Globus pallidus (tissue), 1 donor: Measurements from ENCODE around the gene EGFR.

Experiments used
- DNase-seq: peaks from one replicate; pipeline ENCODE4 v3.0.0-alpha.2; 2015; ENCODE audit warnings: low spot score

EGFR gene

DNA sequence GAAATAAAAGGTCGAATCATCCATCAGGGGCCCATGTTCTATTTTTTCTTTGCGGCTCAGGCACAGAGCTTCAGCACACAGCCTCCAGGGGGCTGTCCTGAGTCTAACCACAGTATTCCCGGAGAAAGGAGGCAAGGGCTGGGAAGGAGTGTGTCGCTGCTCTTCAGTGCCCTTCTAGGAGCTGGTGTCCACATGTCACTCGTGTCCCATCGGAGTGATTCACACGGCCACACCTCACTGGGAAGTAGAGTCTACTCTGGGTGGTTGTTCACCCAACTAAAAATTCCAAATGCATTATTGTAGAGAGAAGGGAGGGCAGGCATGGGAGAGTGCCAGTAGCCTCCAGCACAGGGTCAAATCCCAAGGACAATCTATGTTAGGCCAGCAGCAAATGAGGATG, 231.5 kb downstream of the EGFR start:
- DNase-seq, result no peak

DNA sequence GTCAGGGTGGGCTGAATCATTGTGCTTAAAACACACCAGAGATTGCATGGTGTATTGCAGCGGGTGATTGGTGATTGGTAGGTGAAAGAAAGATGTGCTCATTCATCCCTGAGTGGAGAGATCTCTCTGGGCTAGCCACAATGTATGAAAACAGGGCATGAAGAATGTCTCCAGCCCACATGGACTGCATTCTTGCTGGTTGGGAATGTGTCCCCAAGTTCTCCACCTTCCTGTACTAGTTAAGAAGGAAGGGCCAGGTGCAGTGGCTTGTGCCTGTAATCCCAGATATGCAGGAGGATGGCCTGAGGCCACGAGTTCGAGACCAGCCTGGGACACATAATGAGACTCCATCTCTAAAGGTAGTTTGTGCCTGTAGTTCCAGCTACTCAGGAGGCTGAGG, 232.5 kb downstream of the EGFR start:
- DNase-seq, result no peak

DNA sequence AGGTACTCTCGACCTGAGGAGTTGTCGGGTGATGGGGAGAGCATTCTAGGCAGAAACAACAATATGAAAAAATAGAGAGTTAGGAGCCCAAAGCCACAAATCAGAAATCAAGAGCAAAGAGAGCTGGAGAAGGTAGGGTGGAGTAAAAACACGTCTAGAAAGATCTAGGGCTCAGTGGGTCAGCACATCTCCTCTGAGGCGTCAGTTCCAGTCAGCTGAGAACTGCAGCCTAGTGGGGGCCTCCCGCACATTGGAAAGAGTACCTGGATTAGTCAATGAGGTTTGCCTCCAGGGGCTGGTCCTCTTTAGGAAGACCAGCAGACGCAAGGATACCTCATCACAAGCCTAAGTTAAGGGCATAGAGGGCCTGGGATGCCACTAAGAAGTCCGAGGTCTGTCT, 233.1 kb downstream of the EGFR start:
- no peak for DNase-seq

DNA sequence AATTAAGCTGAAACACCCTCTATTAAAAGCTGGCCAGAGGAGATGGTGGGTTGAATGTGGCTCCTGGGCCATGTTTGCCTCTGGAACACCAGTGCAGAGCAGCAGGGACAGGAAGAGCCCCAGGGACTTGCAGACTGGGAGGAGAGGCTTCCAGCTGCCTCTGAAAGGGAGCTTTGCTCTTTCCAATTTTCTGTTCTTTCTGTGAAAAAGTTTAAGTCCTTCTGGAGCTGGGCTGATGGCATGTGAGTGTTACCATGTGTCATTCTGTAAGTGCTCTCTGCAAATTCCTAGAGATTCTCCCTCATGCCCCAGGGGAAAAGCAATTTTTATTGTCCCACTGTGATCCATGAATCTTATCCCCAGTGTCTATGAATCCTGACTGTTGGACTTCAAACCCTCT, 233.6 kb downstream of the EGFR start:
- no peak for DNase-seq

DNA sequence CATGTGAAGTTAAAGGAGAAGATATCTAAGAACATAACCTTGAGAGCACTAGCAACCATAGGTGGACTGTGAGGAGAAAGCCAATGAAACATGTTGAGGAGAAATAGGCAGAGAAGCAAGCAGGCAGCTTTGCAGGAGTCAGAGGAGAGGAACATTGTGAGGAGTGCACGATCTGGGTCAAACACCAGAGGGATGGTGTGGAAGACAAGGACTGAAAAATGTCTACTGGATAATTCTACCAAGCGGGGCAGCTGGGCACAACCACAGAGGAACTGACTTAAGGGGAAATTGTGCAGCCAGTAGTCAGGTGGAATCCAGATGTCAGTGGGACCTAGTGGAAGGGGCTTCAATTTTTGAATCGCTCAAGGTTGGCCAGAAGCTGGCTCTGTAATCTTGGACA, 234.4 kb downstream of the EGFR start:
- DNase-seq, result no peak

DNA sequence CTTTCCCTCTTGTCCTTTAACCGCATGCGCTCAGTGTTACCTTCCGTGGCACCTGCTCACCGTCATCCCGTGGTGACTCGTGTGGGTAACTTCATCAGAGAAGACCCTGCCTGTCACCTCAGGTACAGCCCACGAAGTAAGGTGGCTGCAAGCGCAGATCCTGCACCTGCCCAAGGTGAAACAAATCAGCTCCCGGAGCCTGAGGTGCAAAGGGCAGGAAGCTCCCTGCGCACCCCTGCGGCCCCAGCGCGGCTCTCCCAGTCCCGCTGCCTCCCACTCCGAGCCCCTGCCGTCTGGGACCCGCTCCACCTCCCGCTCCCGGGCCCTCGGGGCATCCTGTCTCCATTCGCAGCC, 235.4 kb downstream of the EGFR start:
- DNase-seq, result no peak

DNA sequence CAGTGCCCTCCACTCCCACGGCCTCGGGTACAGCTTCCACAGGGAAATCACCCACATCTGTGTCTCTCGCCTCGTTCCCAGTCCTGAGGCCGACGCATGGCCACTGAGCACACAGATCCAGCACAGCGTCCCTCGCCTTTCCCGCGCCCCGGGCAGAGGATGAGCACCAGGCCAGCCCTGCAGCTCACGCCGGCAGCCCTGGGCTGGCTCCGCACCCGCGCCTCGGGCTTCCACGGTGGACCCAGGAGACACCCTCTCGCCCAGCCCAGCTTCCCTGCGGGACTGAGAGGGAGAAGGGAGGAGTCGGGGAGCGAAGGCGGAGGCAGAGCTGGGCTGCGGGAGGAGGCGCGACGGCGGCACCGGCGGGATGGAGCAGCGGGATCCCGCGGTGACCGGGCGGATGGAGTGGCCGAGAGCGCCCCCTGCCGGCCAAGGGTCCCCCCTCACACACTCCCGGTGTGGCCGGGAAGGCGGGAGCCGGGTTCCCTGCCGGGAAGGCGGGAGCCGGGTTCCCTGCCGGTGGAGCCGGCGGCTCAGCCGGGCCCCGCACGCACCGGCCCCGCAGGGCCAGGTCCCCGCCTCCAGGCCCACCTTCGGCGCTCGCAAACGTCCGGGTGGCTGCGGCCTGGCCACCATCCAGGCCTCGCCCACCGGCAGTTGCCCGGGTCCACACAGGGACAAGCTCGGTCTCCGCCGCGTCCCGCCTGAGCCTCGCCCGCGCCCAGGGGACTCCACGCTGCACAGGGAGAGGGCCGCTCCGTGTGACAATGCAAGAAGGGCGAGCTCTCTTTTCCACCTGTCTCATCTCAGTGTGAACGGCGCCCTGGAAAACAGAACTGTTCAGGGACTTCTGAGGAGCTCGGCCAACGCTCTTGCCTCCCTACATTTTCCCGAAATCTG, 236.0 kb downstream of the EGFR start:
- DNase-seq, result peak; percentile 68

DNA sequence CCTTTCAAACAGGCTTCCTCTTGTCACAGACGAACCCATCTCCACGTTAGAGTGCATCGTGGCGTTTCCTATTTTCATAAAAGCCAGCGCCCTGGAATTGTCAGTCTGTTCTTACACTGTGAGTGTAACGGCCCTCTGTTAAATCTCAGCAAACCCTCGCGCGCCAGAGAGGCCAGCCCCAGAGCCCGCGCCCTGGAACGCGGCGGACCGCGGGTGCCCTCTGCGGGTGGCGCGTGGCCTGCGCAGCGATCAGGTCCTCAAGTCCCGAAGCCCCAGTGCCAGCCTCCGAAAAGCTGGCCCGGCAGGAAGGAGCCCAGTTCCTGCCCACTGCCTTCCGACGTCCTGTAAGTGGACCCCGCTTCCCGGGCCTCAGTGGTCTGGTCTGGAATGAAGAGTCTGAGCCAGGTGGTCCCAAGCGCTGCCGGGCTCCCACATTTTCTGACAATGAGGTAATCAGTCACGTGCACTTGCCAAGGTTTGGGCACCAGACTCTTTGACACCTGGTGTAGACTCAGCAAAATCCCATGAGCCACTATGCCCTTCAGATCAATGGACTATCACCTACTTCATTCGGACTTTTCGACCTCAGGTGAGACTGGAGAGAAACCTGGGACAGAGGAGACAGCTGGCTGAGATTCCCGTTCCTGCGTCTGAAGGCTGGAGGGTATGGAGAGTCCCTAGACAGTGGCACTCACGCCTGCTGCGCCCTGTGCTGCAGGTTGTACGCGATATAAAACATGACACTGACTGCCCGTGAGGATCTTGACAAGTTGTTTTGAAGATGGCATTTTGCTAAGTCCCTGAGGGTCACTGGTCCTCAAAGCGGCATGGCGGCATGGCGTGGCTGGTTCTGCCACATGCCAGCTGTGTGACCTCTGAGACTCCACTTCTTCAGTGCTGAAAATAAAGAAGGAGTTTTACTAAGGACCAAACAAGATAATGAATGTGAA, 237.0 kb downstream of the EGFR start:
- DNase-seq, result peak; percentile 70

DNA sequence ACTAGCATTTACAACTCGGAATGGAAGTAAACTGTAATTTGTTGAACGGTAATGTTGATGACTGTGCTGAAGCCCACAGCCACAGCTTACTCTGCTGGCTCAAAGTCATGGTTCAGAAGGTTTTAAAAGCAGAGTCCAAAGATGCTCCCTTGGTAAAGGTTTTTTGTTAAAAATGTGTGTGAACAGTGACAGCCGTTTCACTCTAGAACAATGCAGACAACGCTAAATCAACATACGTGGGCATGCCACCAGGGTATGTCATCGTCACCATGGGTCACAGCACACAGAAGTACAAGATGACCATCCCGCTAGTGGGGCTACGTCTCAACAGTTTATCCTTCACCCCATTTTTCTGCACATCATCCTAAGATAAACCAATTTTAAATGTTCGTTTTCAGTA, 239.8 kb downstream of the EGFR start:
- DNase-seq, result no peak

DNA sequence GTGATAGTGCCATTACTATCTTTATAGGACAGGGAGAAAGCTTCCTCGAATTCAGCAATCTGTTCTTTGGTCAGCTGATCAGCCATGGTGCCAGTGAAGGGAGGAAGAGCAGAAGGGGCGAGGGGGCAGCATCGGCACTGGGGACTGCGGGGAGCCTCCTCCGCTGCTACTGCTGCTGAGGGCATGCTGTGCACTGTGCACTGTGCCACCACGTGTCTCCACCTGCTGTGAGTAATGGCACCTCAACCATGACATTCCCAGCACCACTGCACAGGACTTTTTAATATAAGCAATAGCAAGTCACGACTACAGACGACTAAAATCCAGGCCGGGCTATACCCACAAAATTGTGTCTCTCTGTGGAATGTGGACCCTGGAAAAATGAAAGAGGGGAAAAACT, 241.4 kb downstream of the EGFR start:
- no peak for DNase-seq

DNA sequence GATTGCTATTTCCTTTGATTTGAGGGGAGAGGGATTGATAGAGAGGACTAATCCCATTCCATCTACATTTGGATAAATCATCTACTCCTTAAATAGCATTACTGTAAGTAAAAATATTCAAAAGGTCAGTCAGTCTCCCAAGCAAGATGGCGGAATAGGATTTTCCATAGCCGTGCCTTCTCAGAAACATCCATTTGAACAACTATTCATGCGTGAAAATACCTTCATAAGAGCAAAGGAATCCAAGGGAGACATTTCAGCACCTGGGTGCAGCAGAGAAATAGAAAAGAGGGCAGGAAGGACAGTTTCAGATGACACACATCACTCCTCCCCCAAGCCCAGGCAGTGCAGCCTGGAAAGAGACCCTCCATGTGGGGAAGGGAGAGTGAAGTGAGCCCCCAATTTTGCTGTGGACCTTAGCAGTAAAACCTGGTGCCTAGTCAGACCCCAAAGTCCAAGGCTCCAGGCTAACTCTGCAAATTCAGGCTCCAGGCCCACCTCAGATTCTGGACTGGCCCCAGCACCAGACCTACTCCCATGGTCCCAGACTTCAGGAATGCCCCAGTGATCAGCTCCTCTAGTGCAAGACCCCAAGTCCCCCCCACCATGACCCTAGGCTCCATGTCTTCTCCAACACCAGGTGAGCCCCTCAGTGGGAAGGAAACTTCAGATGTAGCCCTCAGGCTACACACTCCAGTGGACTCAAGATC, 242.0 kb downstream of the EGFR start:
- no peak for DNase-seq
